OCI-LY7 (cell line): ENCODE data around the gene NFATC1.

Experiments used
- CTCF ChIP-seq: fragments of 200-600 bp; sonication (generic); conservative IDR thresholded peaks from 2 replicates; pipeline ENCODE4 v1.5.1; 2014; ENCODE audit warnings: mild to moderate bottlenecking, antibody characterized with exemption, low read length, moderate library complexity, mixed read lengths
- EZH2phosphoT487 ChIP-seq: fragments of 200-600 bp; sonication (generic); IDR thresholded peaks from 2 replicates; pipeline ENCODE4 v1.6.1; 2018; ENCODE audit warnings: low read depth, borderline replicate concordance, mild to moderate bottlenecking, mixed run types, antibody characterized with exemption, low read length, moderate library complexity, mixed read lengths

GRCh38 chr18:79506191-79507075 lies 110.7 kb downstream of the NFATC1 start:
- TF ChIP-seq CTCF = no peak
- TF ChIP-seq EZH2phosphoT487 = no peak
